Endothelial cell of umbilical vein (primary cell): ENCODE data around the gene ITPRIPL1. TPM values are rescaled to one million over a fixed set of nuclear protein-coding genes. Genes with fewer than 3 reads are reported as not detected.

ENCODE experiments used
- BruUV-seq: library from RNA; stranded (reverse); fragments of 400-500 nt; replicated peaks from 2 replicates; lab custom pipeline; 2021; lab: Mats Ljungman, UMichigan
- CTCF ChIA-PET: fragments of 300-600, 350-600 bp; sonication (Branson Sonifier 250); formaldehyde crosslinking; loops from one replicate; lab custom pipeline; 2021; ENCODE audit warnings: antibody characterized with exemption, inconsistent platforms; lab: Charles Lee
- POLR2A ChIA-PET: fragments of 300-600, 350-600 bp; sonication (Branson Sonifier 250); formaldehyde crosslinking; loops from one replicate; lab custom pipeline; 2021; ENCODE audit warnings: antibody characterized with exemption, inconsistent platforms; lab: Charles Lee
- DNase-seq: peaks from one replicate; pipeline ENCODE4 v3.0.0-alpha.2; 2011; ENCODE audit warnings: low read depth, low spot score
- FAIRE-seq: peaks from 2 replicates; lab custom pipeline; 2011; peaks lifted over from hg19 to GRCh38; lab: Jason Lieb, UNC
- H2AFZ ChIP-seq: 2 replicates; pipeline ENCODE4 v1.6.0; 2012; ENCODE audit warnings: low read depth, low read length, control low read depth, inconsistent platforms
- H3K27ac ChIP-seq: 2 replicates; pipeline ENCODE4 v1.5.1; 2011; ENCODE audit warnings: low read depth, mild to moderate bottlenecking, control low read depth, low read length, moderate library complexity; ENCODE audit not compliant: insufficient read depth
- H3K27me3 ChIP-seq, 2 experiments: 2 replicates each; pipeline versions ENCODE4 v1.6.0 to v1.6.1; 2011; ENCODE audit warnings: low read length in 2 of 2, mixed read lengths in 1 of 2; ENCODE audit not compliant: control insufficient read depth in 2 of 2, insufficient read depth in 2 of 2
- H3K36me3 ChIP-seq, 2 experiments: 2 replicates in 1 of 2; 3 replicates in 1 of 2; pipeline ENCODE4 v1.5.1; 2011; ENCODE audit warnings: low read length in 2 of 2, mild to moderate bottlenecking in 1 of 2, moderate library complexity in 1 of 2; ENCODE audit not compliant: control insufficient read depth in 2 of 2, insufficient read depth in 2 of 2; ENCODE audit errors: extremely low read depth in 1 of 2
- H3K4me1 ChIP-seq: 3 replicates; pipeline ENCODE4 v1.5.1; 2011; ENCODE audit warnings: mild to moderate bottlenecking, low read length; ENCODE audit not compliant: control insufficient read depth, insufficient read depth; ENCODE audit errors: extremely low read depth
- H3K4me2 ChIP-seq: 2 replicates; pipeline ENCODE4 v1.6.1; 2011; ENCODE audit warnings: low read length, control low read depth, mixed read lengths; ENCODE audit not compliant: insufficient read depth
- H3K4me3 ChIP-seq, 3 experiments: fragments of 200-600 bp in 1 of 3; sonication (generic), shearing (Covaris generic) in 1 of 3; replicated peaks in 1 of 3; 2 replicates each; pipeline ENCODE4 v1.5.1; 2011 to 2016; ENCODE audit warnings: control low read depth in 3 of 3, low read length in 3 of 3, mild to moderate bottlenecking in 2 of 3, inconsistent platforms in 1 of 3, low read depth in 1 of 3, moderate library complexity in 1 of 3; ENCODE audit not compliant: insufficient read depth in 1 of 3
- H3K79me2 ChIP-seq: 2 replicates; pipeline ENCODE4 v1.6.0; 2012; ENCODE audit warnings: low read length, inconsistent platforms; ENCODE audit not compliant: control insufficient read depth, insufficient read depth
- H3K9ac ChIP-seq: replicated peaks from 2 replicates; pipeline ENCODE3; 2011; ENCODE audit warnings: low read length, control low read depth; ENCODE audit not compliant: insufficient read depth; ENCODE audit errors: extremely low read depth
- H3K9me1 ChIP-seq: replicated peaks from 3 replicates; pipeline ENCODE4 v1.6.0; 2011; ENCODE audit warnings: mild to moderate bottlenecking, low read length; ENCODE audit not compliant: control insufficient read depth, insufficient read depth; ENCODE audit errors: extremely low read depth
- H3K9me3 ChIP-seq: replicated peaks from 2 replicates; pipeline ENCODE4 v1.5.1; 2012; ENCODE audit warnings: low read length, inconsistent platforms; ENCODE audit not compliant: control insufficient read depth, insufficient read depth
- H4K20me1 ChIP-seq: replicated peaks from 2 replicates; pipeline ENCODE3; 2011; ENCODE audit warnings: mild to moderate bottlenecking, low read length; ENCODE audit not compliant: control insufficient read depth, insufficient read depth; ENCODE audit errors: extremely low read depth
- CTCF ChIP-seq, 2 donors: IDR thresholded peaks; 1 replicate in 1 of 2; 2 replicates in 1 of 2; pipeline ENCODE4 v1.5.1; 2011; ENCODE audit warnings: low read length in 2 of 2, mild to moderate bottlenecking in 2 of 2, moderate library complexity in 2 of 2, control low read depth in 1 of 2, inconsistent platforms in 1 of 2, low read depth in 1 of 2; ENCODE audit not compliant: insufficient read depth in 1 of 2; ENCODE audit errors: extremely low read depth in 1 of 2
- EZH2 ChIP-seq: IDR thresholded peaks from 2 replicates; pipeline ENCODE4 v1.6.1; 2012; ENCODE audit warnings: borderline replicate concordance, low read depth, mild to moderate bottlenecking, moderate library complexity, low read length, inconsistent platforms; ENCODE audit not compliant: severe bottlenecking
- FOS ChIP-seq: IDR thresholded peaks from 2 replicates; pipeline ENCODE4 v1.6.1; 2011; ENCODE audit warnings: mild to moderate bottlenecking, low read length, moderate library complexity, borderline replicate concordance; ENCODE audit not compliant: insufficient read depth
- GATA2 ChIP-seq: IDR thresholded peaks from 2 replicates; pipeline ENCODE4 v1.7.0; 2011; ENCODE audit warnings: low read depth, mild to moderate bottlenecking, moderate library complexity, mixed read lengths, low read length; ENCODE audit not compliant: insufficient read length, insufficient read depth
- JUN ChIP-seq: IDR thresholded peaks from 2 replicates; pipeline ENCODE4 v1.6.1; 2011; ENCODE audit warnings: borderline replicate concordance, low read depth; ENCODE audit not compliant: insufficient read length, insufficient read depth
- MYC ChIP-seq: IDR thresholded peaks from one replicate; pipeline ENCODE4 v1.6.1; 2011; ENCODE audit warnings: mild to moderate bottlenecking, low read depth, low read length
- POLR2A ChIP-seq: IDR thresholded peaks from 2 replicates; pipeline ENCODE4 v1.6.1; 2012; ENCODE audit warnings: low read depth, mild to moderate bottlenecking, control low read depth, low read length
- POLR2AphosphoS5 ChIP-seq: IDR thresholded peaks from 2 replicates; pipeline ENCODE4 v1.6.1; 2012; ENCODE audit warnings: low read depth, mild to moderate bottlenecking, control low read depth, low read length, moderate library complexity; ENCODE audit not compliant: insufficient read depth
- dilution Hi-C: fragments of 300-500 bp; cut with MboI; formaldehyde crosslinking; loops from one replicate; pipeline ENCODE4 v1.15.0; 2019; ENCODE audit warnings: low sequenced_read_pairs; ENCODE audit not compliant: extremely low pct_ligation_motif_present
- intact Hi-C: fragments of 100-400 bp; cut with micrococcal nuclease; formaldehyde crosslinking; loops from one replicate; pipeline ENCODE4 v1.10.0; 2022
- polyA plus RNA-seq, 4 experiments: library from polyadenylated mRNA; depleted of rRNA in 3 of 4; stranded (reverse) in 3 of 4; unstranded in 1 of 4; fragments of >200 nt; gene quantifications; 2 replicates each; pipeline versions ENCODE4 v1.2.1 to v1.2.3, GENCODE V29; 2011 to 2012; ENCODE audit warnings: missing spikeins in 1 of 4
- total RNA-seq: library from RNA; stranded (reverse); gene quantifications from 2 replicates; pipeline ENCODE4 v1.2.3, GENCODE V29; 2021
- TF ChIP-seq, protein P1 (sequence below): IDR thresholded peaks from 2 replicates; pipeline ENCODE4 v1.6.1; 2011; ENCODE audit not compliant: insufficient read depth, insufficient read length

Gene ITPRIPL1
- total and polyA plus RNA-seq, 2 donors (not counting 3 experiments of a cell fraction or from before 2014, with no cell fraction given) = 2.6 to 5.8 TPM

- dilution Hi-C loops = no loop called here
- Histone ChIP-seq H3K36me3 (no peaks in the 10 kb centered on the region), H3K9me1 (no peaks in the 10 kb centered on the region), H3K4me3 (peak overlapping the region; percentile 56 to 86 (median 63)), H3K27me3 (peaks cover 10 to 11% of the 10 kb centered on the region in 2 experiments), H3K27ac (no peak overlapping the region), H3K9ac (no peak overlapping the region), H3K4me2 (peak overlapping the region; percentile 89), H4K20me1 (no peaks in the 10 kb centered on the region), H2AFZ (peak overlapping the region; percentile 99), H3K4me1 (peaks cover 23% of the 10 kb centered on the region), H3K9me3 (no peaks in the 10 kb centered on the region), H3K79me2 (no peaks in the 10 kb centered on the region)
- no peak for DNase-seq
- no peak for TF ChIP-seq EZH2
- TF ChIP-seq JUN = no peak
- no peak for TF ChIP-seq POLR2A
- TF ChIP-seq MYC = no peak
- no peak for TF ChIP-seq POLR2AphosphoS5
- TF ChIP-seq CTCF (IDR thresholded peaks at IDR 0.05; ENCODE audit: extremely low read depth in 1 of 2, insufficient read depth in 1 of 2, low read depth in 1 of 2, low read length in 2 of 2) = no peak
- no peak for TF ChIP-seq GATA2
- TF ChIP-seq, protein P1, sequence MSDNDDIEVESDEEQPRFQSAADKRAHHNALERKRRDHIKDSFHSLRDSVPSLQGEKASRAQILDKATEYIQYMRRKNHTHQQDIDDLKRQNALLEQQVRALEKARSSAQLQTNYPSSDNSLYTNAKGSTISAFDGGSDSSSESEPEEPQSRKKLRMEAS = no peak
- TF ChIP-seq FOS = no peak
- intact Hi-C loops = no loop called here
- FAIRE-seq = no peak
- CTCF ChIA-PET = interaction anchor here (0.7 to 1.7 kb wide), 4 partner anchors 10 to 228 kb away, joined by 4 read pairs; no protein-coding TSS in a partner anchor
- no TSS peak for BruUV-seq
- POLR2A ChIA-PET = interaction anchor here (0.5 kb wide), 1 partner anchor 10 kb away, joined by 10 read pairs; the partner anchor contains the start of gene NCAPH
Observed at GRCh38 chr2:96325884-96326255, 753 bp downstream of the ITPRIPL1 start.
